ENCODE data around the gene MRPL24.

Gene MRPL24

GRCh38 chr1:156691665-156692440 lies 49.0 kb downstream of the MRPL24 start:
- no peak for DNase-seq

GRCh38 chr1:156691191-156691590 lies 49.7 kb downstream of the MRPL24 start:
- DNase-seq = no peak

- no peak for DNase-seq
Observed at GRCh38 chr1:156690675-156691036, 50.2 kb downstream of the MRPL24 start.

GRCh38 chr1:156689953-156690674 lies 50.8 kb downstream of the MRPL24 start:
- DNase-seq = no peak

- peak; percentile 86 for DNase-seq
Observed at GRCh38 chr1:156689035-156689952, 51.6 kb downstream of the MRPL24 start.
